GM19452 (cell line): ENCODE data around the gene NCDN.

Experiments used
- ATAC-seq: cut with Tn5 transposase; IDR thresholded peaks from one replicate; pipeline ENCODE4 v1.9.1; 2021; ENCODE audit not compliant: unreplicated experiment

NCDN gene

DNA sequence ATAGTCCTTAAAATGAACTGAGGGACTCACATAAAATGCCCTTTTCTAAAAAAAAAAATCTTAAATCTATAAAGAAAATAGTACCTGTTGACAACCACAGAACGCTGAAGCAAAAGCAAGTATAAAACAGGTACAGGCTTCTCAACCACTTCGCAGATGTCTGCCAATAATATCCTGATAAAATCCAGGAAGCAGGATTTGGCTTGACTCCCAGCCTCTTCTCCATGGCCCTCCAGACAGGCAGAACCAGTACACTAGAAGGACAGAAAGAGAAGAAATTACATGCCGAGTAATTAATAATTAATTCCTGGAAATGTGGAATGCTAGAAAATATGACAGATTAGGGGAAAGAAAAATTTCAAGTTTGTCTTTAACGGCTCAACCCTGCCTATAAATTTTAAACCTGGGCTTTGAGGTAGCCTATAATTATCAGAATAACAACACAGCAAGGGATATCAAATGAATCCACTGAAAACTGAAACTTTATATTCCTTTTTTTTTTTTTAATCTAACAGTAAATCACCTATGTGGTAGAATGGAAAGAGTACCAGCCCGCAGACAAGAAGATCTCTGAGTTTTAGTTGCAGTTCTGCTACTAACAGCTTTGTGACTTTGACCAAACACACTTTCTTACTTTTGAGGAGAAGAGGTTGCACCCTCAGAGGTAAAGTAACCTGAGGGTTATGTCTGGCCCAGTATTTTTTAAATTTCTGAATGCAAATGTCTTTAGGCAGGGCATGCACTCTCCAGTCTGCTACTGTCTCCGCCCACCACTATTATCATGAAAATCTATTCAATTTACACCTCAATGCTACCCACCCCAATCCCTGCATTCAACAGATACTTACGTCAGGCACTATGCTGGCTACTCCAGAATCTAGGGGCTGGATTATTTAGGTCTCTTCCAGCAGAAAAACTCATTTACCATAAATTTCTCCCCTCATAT, 3.1 kb upstream of the NCDN start:
- ATAC-seq, result no peak

DNA sequence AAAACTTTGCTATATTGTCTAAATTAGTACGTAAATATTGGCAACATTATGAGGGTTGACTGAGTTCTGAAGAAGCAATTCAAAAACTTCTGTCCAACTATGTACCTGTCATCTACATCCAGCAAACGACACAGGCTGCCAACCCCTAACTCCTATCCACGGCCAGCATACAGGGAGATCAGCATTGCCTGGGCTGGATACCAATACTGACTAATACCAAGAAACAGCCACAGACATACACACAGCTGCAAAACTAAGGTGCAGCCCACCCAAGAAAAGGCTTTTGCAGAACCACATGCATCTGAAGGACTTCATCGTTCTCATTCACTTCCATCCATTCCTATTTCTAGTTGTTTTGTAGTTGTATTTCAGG, 2.4 kb upstream of the NCDN start:
- no peak for ATAC-seq

DNA sequence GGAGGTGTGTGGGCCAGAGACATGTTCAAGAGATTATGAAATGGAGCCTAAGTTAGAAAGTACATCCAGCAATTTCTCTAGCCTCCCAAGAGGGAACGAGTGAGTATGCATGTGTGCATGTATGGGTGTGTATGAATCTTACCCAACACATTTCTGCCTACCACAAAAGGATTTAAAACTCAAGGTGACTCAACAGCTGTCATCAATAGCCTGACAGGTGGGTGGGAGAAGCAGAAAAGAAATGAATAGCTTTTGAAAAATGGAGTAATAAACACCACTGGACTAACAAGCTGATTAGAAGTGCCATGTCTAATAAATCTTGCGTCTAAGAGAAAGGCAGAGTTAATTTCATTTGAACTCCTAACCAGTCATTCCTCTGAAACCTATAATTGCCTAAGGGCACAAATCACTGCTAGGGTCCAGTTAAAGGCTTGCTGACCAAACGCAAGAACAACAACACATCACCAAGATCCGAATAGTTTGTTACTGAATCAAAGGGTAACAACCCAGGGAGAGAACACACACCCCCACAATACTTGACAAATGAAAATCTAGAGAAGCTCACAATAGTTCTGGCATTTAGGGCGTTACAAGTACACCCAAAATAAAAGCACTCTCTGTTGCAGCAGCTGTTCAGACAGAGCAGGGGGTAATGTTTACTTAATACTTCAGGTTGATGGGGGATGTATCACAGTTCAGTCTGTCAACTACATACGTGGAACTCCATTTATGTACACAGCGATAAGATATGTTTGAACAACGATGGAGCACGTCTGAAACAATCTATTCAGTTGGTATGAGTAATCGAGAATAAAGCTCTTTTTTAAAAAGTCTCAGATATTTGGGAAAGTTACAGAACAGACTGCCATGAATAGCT, 1.8 kb upstream of the NCDN start:
- no peak for ATAC-seq

DNA sequence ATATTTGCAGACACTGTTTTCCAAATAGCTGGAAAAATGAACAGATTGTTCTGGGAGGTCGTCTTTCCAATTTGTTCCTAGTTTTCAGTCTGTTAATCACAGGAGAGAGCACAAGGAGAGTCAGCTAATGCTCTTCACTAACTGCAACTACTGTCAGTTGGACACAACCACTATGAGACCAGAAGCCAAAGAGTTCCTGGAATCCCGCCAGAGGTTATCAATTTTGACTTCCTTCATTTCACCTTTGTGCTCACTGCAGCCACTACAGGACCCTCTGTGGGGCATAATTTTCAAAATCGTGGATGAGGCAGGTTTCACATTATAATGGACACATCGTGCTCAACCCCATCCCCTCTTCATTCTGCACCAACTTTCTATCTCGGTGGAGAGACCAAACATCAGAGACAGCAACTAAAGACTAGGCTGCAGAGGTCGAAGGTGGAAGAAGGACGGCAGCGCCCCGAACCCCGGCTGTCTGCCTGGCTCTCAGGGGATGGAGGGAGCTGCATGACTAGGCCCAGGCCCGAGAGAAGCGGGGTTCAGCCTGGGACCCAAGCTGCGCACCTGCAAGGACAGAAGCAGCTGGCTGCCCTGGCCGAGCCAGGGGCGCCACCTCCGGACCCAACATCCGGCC, 998 bp upstream of the NCDN start:
- ATAC-seq, result no peak

DNA sequence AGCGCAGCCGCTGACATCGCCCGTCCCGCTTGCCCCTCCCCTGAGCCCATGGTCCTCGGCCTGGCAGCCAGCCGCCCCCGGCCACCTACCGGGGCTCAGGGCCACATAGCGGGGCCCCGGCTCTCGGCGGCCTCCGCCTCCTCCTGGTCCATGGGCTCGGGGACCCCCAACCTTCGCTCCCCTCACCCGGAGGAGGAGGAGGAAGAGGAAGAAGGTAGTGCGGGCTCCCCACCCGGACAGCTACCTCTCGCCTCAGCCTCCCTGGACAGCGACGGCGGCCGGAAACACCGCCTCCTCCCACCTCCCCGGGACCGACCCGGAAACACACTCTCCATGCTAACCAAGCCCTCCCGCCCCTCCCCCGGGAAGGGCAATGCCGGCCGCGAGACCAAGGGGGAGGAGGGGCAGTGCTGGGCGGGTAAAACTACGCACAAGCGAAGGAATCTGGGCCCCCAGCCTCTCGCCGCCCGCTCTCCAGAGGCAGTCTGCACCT, 435 bp upstream of the NCDN start, which contains the start of gene KIAA0319L:
Gene KIAA0319L (minus strand): TSS at position 286 of the 493 bp plus-strand sequence. CDS start 2,912 bp downstream, outside the sequence.
- peak; percentile 76 for ATAC-seq

DNA sequence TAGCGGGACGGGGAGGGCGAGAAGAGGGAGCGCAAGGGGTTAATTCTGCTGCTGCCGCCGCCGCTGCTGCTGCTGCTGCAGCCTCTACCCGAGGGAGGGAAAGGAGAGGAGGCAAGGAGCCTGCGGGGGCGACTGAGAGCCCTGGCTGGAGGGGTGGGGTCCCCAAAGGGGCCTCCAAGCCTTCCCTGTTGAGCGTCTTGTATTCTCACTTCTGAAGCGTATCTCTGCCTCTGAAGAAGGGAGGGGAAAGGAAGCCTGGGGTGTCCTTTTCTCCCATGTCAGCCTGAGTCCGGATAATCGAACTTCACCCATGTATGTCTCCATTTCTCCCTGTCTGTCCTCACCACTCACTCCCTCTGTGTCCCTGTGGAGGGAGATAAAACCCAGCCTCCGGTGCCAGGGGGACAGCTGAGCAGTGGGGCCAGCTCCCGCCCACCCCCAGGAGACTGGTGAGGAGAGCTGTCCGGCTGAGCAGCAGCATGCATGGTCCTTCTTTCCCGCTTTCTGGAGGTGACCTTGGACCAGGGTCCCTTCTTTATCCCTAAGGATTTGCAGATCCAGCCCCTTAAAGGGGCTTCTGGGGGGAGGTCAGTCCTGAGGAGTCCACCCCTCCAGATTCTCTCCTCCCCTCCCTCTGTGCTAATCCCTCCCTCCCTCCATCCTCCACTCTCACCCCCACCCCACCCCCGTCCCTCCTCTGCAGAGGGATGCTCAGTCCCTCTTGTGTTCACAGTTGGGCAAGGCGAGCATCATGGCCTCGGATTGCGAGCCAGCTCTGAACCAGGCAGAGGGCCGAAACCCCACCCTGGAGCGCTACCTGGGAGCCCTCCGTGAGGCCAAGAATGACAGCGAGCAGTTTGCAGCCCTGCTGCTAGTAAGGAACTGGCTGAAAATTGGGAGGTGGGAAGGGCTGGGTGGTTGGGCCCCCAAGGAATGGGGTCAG, 1.0 kb downstream of the NCDN start:
- no peak for ATAC-seq

DNA sequence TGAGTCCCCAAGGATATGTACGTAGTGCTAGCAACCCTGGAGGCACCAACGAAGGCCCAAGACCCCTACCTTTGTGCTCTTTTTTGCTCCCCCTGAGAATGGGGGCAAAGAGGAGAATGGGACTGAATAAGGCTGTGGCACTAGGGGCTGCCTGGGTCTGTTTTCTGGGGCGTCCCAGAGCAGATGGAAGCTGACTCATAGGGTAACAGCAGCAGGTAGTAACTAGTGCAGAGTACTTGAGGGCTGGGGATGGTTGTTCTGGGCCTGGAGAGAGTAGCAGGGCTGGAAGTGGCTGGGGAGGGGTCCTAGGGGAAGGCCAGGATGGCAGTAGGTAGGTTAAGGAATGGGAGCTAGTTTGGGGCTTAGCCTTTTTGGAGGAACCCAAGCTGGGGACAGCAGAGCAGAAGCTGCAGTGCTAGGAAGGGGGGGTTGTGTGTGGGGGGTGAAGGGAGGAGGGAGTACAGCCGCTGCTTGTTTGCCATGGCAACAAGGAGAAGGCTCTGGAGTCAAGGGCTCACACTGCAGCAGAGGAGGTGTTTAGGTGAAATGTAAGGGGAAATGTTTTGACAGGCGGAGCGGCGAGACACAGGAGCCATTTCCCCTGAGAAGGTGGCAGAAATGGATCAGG, 1.8 kb downstream of the NCDN start:
- ATAC-seq, result no peak

DNA sequence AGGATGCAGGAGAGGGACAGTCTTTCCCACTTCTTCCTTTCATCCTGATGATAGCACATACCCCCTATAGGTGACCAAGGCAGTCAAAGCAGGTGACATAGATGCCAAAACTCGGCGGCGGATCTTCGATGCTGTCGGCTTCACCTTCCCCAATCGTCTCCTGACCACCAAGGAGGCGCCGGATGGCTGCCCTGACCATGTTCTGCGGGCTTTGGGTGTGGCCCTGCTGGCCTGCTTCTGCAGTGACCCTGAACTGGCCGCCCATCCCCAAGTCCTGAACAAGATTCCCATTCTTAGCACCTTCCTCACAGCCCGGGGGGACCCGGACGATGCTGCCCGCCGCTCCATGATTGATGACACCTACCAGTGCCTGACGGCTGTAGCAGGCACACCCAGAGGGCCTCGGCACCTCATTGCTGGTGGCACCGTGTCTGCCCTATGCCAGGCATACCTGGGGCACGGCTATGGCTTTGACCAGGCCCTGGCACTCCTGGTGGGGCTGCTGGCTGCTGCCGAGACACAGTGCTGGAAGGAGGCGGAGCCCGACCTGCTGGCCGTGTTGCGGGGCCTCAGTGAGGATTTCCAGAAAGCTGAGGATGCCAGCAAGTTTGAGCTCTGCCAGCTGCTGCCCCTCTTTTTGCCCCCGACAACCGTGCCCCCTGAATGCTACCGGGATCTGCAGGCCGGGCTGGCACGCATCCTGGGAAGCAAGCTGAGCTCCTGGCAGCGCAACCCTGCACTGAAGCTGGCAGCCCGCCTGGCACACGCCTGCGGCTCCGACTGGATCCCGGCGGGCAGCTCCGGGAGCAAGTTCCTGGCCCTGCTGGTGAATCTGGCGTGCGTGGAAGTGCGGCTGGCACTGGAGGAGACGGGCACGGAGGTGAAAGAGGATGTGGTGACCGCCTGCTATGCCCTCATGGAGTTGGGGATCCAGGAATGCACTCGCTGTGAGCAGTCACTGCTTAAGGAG, 2.9 kb downstream of the NCDN start:
- ATAC-seq, result no peak

DNA sequence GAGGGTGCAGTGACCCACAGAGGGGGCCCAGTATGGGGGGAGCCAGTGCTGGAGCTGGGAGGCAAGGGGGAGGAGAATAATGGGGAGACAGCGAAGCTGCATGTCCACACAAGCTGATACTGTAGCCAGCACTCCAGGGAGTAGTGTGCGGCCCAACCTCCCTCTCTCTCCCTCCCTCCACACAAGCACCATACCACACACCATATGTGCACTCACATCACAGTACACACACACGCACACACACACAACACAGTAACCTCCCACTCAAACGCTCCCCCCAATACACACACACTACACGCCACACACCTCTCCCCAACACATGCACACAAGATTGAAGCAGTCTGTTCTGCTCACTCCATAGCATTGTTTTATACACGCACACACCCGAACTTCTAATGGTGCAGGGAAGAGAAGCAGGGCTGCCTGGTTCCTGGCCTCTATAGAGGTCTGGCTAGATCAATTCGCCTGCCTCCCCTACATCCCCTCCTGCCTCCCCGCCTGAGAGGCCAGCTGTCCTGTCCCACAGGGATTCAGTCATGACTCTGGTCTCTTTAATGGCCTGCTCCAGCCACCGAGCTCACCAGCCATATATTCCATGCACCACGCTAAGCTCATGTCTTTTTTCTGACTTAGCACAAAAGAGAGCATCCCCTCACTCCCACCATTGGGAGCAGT, 3.8 kb downstream of the NCDN start:
- no peak for ATAC-seq

DNA sequence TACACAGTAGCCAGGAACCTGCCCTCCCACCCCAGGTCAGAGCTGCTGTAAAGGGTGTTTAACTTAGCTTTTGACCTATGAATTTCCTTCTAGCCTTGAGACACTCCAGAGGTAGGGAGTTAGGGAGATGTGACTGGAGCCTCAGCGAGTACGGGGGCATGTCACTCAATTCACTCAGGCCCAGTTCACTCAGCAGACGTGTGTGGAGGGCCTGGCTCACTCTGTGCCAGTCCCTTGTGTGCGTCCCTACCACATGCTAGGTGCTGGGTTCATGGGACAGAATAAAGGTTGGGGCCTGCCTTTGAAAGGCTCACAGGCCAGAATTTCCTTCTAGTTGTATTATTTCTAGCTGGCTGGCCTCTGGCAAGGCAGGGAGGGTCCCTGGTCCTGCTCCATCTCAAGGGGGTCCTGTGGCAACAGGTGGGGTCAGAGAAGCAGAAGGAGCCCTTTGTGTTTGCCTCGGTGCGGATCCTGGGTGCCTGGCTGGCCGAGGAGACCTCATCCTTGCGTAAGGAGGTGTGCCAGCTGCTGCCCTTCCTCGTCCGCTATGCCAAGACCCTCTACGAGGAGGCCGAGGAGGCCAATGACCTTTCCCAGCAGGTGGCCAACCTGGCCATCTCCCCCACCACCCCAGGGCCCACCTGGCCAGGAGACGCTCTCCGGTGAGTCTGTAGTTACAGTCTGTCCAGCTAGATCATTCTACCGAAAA, 4.5 kb downstream of the NCDN start:
- no peak for ATAC-seq

DNA sequence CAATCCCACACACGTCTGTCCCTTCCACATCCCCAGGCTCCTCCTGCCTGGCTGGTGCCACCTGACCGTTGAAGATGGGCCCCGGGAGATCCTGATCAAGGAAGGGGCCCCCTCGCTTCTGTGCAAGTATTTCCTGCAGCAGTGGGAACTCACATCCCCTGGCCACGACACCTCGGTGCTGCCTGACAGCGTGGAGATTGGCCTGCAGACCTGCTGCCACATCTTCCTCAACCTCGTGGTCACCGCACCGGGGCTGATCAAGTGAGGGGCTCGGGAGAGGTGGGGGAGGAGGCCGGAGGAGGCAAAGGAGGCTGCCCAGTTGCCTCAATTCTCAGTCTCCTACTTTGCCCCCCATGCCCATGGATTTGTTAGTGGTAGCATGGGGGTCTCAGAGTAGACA, 5.6 kb downstream of the NCDN start:
- ATAC-seq, result no peak

DNA sequence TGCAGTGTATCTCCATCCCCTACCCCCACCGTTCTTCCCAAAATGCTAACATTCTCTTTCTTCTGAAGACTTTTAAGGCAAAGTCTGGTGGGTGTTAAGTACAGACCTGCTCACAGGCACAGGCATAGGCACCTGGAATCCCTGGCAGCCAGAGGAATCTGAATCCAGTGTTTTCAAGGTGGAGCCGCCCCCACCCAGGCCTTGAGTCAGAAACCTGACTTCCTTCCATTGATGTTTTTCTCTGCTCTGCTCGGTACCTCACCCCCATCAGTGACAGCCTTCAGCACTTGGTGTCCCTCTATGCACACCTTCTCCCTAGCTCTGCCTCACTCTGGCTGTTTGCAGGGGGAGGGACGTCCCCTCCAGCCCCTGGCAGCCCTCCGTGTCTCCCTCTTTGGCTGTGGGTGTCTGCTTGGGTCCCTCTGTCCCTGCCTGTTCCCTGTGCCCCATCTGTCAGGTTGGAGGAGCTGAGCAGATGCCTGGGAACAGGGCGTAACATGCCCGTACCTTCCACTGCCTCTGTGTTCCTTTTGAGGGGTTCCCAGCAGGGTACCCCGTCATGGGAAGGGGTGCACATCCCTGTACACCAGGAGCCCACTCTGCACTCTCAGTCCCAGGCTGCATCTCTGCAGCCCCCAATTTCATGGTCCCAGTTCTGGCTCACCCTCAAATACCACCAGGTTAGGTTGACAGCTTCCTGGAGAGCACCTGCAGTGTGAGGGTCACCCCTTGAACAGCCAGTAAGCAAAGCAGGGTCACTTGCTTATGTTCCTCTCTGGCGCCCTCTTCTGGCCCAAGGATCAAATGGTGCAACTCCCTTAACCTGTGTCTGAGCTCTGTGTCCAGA, 6.7 kb downstream of the NCDN start:
- no peak for ATAC-seq

DNA sequence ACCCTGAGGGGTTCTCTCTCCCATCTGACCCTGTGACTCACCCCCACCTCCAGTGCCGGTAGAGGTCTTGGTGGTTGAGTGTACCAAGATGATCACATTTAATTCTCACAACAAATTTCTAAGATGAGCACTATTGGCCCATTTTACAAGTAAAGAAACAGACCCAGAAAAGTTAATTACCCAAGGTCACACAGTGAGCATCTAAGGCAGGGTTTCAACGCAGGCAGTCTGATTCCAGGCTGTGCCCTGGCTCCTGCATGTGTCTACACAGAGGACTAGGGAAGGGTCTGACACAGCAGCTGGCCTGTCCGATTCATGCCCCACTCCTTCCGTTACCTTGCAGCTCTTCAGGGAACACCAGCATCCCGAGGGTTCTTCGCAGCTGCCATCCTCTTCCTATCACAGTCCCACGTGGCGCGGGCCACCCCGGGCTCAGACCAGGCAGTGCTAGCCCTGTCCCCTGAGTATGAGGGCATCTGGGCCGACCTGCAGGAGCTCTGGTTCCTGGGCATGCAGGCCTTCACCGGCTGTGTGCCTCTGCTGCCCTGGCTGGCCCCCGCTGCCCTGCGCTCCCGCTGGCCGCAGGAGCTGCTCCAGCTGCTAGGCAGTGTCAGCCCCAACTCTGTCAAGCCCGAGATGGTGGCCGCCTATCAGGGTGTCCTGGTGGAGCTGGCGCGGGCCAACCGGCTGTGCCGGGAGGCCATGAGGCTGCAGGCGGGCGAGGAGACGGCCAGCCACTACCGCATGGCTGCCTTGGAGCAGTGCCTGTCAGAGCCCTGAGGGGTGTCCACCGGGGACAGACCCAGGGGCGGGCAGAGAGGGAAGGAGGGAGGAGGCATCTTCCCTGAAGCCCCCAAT, 7.5 kb downstream of the NCDN start:
- no peak for ATAC-seq

DNA sequence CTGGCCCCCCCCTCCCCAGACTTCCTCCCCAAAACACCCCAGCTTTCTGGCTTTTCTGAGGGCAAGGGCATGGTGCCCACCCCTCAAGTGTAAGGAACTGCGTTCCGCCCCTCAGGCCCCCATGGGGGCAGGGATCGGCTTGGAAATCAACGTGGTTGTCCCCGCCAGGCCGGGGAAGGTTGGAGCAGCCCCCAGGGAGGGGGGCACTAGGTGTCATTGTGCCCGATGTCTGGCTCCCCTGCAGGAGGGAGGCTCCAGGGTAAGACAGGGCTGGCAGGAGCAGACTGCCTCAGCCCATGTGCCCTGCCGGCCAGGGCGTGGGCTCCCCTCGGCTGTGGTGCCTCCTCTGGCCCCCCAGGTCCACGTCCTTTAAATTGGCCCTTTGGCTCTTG, 8.1 kb downstream of the NCDN start:
- no peak for ATAC-seq

DNA sequence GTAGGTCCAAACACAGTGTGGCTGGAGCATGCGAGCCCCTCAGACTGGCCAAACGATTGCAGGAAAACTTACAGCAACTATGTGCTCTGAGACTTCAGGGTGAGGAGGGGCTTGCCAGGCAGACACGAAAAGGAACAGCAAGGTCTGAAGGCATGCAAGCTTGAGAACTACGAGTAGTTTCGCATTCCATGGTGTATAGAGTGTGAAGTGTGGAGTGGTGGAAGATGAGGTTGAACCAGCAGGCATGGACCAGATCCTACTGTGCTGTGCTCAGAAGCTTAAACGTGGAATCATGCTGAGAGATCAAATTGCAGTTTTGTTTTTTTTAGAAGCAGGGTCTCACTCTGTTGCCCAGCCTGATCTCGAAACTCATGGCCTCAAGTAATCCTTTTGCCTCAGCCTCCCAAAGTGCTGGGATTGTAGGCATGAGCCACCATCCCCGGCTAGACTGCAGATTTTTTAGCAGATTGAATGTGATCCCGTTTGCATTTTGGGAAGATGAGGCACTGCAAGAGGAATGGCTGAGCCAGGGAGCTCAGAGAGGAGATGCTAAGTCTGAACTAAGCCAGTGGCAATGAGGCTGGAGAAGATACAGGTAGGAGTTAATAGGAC, 10.5 kb downstream of the NCDN start:
- no peak for ATAC-seq
